HL-60 (cell line): ENCODE results near the gene TMEM250.

Experiments used
- GABPA ChIP-seq: IDR thresholded peaks from 2 replicates; pipeline ENCODE4 v1.6.1; 2012; ENCODE audit warnings: low read depth
- POLR2AphosphoS5 ChIP-seq: IDR thresholded peaks from 2 replicates; pipeline ENCODE4 v1.6.1; 2012; ENCODE audit warnings: low read depth
- SPI1 ChIP-seq: IDR thresholded peaks from 2 replicates; pipeline ENCODE4 v1.6.1; 2012; ENCODE audit warnings: low read depth, mild to moderate bottlenecking, borderline replicate concordance
- TF ChIP-seq, protein P1 (sequence below): IDR thresholded peaks from one replicate; pipeline ENCODE4 v1.5.1; 2011; ENCODE audit warnings: low read length, control low read depth, inconsistent platforms; ENCODE audit not compliant: insufficient read depth
- TF ChIP-seq, protein P2 (sequence below): IDR thresholded peaks from 2 replicates; pipeline ENCODE4 v1.6.1; 2012; ENCODE audit warnings: low read depth; ENCODE audit not compliant: insufficient replicate concordance

DNA sequence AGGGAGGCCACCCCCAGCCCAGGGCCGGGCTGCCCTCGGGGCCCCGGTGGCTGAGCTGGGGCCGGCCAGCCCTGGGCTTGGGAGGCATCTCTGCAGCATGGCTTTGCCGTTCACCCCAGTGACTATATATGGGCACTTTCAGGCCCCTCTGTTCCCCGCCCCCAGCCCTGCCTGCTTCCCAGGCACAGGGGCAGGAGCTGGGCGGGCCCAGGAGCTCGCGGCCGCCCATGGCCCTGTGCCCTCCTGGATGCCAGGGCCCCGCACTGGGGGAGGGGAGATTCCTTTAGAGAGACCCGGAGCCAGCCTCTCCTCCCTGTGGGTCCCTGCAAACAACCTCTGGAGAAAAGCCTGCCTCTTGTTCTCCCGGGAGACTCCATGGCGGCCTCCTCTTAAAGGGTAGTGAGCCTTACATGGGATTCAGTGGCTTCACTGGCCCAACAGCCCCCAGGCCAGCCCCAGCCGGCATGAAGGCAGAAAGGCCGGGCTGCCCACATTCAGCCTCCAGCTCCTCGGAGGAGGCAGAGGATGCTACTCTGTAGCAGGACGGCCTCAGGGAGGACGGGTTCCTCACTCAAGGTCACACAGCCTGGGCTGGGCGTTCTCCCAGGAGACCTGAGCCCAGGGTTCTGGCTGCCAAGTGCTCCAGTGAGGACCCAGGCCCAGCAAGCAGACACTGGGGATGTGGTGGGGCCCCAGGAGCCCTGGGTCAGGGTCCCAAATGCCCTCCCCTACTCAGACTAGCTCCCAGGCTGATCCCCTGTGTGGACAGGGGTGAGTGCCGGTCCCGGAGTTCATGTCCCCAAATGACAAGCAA lies 27.7 kb downstream of the TMEM250 start:
- TF ChIP-seq, protein P1, sequence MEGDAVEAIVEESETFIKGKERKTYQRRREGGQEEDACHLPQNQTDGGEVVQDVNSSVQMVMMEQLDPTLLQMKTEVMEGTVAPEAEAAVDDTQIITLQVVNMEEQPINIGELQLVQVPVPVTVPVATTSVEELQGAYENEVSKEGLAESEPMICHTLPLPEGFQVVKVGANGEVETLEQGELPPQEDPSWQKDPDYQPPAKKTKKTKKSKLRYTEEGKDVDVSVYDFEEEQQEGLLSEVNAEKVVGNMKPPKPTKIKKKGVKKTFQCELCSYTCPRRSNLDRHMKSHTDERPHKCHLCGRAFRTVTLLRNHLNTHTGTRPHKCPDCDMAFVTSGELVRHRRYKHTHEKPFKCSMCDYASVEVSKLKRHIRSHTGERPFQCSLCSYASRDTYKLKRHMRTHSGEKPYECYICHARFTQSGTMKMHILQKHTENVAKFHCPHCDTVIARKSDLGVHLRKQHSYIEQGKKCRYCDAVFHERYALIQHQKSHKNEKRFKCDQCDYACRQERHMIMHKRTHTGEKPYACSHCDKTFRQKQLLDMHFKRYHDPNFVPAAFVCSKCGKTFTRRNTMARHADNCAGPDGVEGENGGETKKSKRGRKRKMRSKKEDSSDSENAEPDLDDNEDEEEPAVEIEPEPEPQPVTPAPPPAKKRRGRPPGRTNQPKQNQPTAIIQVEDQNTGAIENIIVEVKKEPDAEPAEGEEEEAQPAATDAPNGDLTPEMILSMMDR = no peak
- no peak for TF ChIP-seq GABPA
- no peak for TF ChIP-seq POLR2AphosphoS5
- TF ChIP-seq, protein P2, sequence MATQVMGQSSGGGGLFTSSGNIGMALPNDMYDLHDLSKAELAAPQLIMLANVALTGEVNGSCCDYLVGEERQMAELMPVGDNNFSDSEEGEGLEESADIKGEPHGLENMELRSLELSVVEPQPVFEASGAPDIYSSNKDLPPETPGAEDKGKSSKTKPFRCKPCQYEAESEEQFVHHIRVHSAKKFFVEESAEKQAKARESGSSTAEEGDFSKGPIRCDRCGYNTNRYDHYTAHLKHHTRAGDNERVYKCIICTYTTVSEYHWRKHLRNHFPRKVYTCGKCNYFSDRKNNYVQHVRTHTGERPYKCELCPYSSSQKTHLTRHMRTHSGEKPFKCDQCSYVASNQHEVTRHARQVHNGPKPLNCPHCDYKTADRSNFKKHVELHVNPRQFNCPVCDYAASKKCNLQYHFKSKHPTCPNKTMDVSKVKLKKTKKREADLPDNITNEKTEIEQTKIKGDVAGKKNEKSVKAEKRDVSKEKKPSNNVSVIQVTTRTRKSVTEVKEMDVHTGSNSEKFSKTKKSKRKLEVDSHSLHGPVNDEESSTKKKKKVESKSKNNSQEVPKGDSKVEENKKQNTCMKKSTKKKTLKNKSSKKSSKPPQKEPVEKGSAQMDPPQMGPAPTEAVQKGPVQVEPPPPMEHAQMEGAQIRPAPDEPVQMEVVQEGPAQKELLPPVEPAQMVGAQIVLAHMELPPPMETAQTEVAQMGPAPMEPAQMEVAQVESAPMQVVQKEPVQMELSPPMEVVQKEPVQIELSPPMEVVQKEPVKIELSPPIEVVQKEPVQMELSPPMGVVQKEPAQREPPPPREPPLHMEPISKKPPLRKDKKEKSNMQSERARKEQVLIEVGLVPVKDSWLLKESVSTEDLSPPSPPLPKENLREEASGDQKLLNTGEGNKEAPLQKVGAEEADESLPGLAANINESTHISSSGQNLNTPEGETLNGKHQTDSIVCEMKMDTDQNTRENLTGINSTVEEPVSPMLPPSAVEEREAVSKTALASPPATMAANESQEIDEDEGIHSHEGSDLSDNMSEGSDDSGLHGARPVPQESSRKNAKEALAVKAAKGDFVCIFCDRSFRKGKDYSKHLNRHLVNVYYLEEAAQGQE = no peak
- TF ChIP-seq SPI1 = no peak
